ENCODE data around the gene LAP3.

Gene LAP3

GRCh38 chr4:17624821-17625220 is 47.8 kb downstream of the LAP3 start:
- Mint-ChIP-seq H3K4me1 (peaks cover 27% of the 10 kb centered on the region), H3K4me3 (no peak overlapping the region), H3K9me3 (no peaks in the 10 kb centered on the region), H3K27me3 (no peaks in the 10 kb centered on the region), H3K36me3 (peaks cover 72% of the 10 kb centered on the region), H3K27ac (no peak overlapping the region)
- ATAC-seq, result no peak

DNA sequence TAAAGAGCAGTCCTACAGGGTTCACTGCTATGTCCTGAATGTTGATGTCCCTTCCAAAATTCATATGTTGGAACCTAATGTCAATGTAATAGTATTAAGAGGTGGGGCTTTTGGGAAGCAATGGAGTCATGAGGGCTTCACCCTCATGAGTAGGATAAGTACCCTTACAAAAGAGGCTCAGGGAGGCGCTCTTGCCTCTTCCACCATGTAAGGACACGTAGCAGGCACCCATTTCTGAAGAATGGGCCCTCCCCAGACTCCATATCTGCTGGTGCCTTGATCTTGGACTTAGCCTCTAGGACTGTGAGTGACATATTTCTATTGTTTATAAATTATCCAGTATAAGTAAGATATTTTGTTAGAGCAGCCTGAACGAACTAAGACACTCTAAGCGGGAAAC is 53.2 kb downstream of the LAP3 start:
- no peaks in the 10 kb centered on the region for H3K9me3 Mint-ChIP-seq
- H3K36me3 Mint-ChIP-seq, result peaks cover 52% of the 10 kb centered on the region
- H3K27me3 Mint-ChIP-seq, result no peaks in the 10 kb centered on the region
- no peak overlapping the region for H3K4me3 Mint-ChIP-seq
- ATAC-seq, result no peak
- peaks cover 15% of the 10 kb centered on the region for H3K4me1 Mint-ChIP-seq
- no peak overlapping the region for H3K27ac Mint-ChIP-seq

DNA sequence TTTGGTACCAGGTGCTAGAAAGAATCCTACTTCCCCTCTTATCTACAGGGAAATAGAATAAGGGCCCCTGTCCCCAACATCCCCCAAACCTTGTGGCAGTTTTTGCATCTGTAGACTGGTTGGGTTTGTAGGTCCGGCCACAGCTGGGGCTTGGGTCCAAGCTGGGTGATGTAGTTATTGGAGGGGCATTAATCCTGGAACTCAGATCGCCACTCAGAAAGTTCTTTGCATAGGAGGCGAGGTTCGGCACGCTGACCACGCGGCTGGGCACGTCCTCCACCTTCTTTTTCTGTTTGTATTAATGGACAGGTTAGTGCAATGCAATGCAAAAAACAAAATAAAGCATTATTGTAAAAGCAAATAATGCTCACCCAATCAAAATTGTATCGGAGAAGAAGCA is 56.6 kb downstream of the LAP3 start:
- no peaks in the 10 kb centered on the region for H3K27me3 Mint-ChIP-seq
- H3K27ac Mint-ChIP-seq, result no peak overlapping the region
- no peaks in the 10 kb centered on the region for H3K9me3 Mint-ChIP-seq
- no peak for ATAC-seq
- H3K4me1 Mint-ChIP-seq, result peaks cover 21% of the 10 kb centered on the region
- no peak overlapping the region for H3K4me3 Mint-ChIP-seq
- peaks cover 25% of the 10 kb centered on the region for H3K36me3 Mint-ChIP-seq

DNA sequence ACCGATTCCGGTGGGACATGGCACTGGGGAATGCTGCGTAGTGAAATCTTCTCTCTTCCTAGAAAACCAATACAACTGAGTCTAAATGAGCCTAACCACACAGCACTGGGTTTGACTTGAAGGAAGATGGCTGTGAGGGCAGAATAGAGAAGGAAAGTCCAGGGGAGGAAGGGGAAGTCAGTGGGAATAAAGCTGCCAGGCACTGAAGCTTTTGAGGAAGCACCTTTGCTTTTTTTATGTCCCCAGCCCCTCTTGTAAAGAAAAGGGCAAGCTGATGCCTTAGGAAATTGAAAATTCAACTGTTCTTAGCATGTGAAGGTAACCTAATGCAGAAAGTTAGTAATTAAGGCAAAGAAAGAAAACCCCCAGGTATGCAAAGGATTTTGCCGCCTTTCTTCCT is 58.1 kb downstream of the LAP3 start:
- no peak for ATAC-seq
- H3K9me3 Mint-ChIP-seq, result no peaks in the 10 kb centered on the region
- no peak overlapping the region for H3K27ac Mint-ChIP-seq
- H3K4me1 Mint-ChIP-seq, result peaks cover 8% of the 10 kb centered on the region
- H3K27me3 Mint-ChIP-seq, result no peaks in the 10 kb centered on the region
- no peak overlapping the region for H3K4me3 Mint-ChIP-seq
- peaks cover 13% of the 10 kb centered on the region for H3K36me3 Mint-ChIP-seq

DNA sequence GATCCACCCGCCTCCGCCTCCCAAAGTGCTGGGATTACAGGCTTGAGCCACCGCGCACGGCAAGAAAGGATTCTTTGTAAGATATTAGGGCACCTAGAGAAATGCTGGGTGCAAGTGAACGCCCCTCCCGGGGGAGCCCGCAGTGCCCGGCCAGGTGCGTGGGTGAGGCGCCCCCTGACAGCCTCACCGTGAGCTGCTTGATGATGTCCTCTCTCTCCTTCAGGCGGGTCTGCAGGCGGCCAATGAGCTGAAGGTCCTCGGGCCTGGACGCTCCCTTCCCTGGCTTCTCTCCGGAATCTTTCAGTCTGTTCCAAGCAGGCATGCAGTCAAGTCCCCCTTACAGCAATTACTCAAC is 59.3 kb downstream of the LAP3 start:
- Mint-ChIP-seq H3K4me3 (no peak overlapping the region), H3K4me1 (peaks cover 8% of the 10 kb centered on the region), H3K27ac (no peak overlapping the region), H3K36me3 (peaks cover 8% of the 10 kb centered on the region), H3K27me3 (no peaks in the 10 kb centered on the region), H3K9me3 (no peaks in the 10 kb centered on the region)
- ATAC-seq, result no peak

DNA sequence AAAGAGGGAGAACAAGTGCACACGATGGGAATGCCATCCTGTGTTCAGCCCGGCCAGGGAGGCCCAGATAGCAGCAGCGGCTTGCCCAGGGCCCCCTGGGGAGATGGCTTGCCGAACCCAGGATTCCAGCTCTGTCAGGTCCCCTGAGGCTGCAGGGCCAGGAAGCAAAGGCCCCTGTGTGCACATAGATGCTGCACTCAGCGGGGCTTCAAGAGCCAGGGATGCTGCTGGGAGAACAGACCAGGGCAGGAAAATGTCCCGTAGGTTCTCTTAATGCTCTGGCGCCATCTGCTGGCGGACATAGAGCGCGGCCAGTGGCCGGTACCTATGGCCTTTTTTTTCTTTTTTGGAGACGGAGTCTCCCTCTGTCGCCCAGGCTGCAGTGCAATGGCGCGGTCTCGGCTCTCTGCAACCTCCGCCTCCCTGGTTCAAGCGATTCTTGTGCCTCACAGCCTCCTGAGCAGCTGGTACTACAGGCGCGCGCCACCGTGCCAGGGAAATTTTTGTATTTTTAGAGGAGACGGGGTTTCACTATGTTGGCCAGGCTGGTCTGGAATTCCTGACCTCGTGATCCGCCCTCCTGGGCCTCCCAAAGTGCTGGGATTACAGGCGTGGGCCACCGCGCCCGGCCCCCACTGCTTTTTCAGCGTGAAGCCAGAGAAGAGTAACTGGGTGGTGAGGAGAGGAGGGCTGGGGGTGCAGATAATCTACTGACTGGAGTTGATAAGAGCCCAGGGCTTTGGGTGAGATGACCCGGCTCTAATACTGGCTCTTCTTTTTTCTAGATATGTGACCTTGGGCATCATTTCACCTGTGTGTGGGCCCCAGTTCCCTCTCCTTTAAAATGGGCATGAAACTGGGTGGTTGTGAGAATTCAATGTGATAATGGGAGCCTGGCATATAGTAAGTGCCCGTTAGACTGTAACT is 60.0 kb downstream of the LAP3 start:
- H3K4me3 Mint-ChIP-seq, result no peak overlapping the region
- peaks cover 8% of the 10 kb centered on the region for H3K4me1 Mint-ChIP-seq
- no peaks in the 10 kb centered on the region for H3K9me3 Mint-ChIP-seq
- peak; percentile 85 for ATAC-seq
- no peaks in the 10 kb centered on the region for H3K27me3 Mint-ChIP-seq
- peaks cover 8% of the 10 kb centered on the region for H3K36me3 Mint-ChIP-seq
- no peak overlapping the region for H3K27ac Mint-ChIP-seq

DNA sequence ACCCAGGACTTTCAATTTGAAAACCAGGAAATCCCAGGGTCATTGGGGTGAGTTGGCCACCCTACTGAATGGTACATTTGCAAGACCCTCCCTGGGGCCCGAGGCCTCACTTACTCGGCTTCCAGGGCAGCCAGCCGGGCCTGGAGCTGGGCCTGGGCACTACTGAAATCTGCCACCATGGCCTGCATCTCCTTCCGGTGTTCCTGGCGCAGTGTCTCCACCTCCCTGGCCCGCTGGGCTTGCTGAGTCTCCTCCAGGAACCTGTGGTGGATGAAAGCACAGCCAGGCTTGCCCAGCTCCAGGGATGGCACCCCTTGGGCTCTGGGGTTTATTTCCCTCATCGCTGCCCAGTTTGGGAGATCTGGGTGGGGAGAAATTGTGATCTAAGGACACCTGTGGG is 62.1 kb downstream of the LAP3 start:
- no peak overlapping the region for H3K27ac Mint-ChIP-seq
- ATAC-seq, result no peak
- H3K9me3 Mint-ChIP-seq, result no peaks in the 10 kb centered on the region
- H3K4me1 Mint-ChIP-seq, result peaks cover 8% of the 10 kb centered on the region
- peaks cover 15% of the 10 kb centered on the region for H3K36me3 Mint-ChIP-seq
- H3K27me3 Mint-ChIP-seq, result no peaks in the 10 kb centered on the region
- H3K4me3 Mint-ChIP-seq, result no peak overlapping the region

GRCh38 chr4:17642398-17642783 is 65.4 kb downstream of the LAP3 start:
- no peak for ATAC-seq

DNA sequence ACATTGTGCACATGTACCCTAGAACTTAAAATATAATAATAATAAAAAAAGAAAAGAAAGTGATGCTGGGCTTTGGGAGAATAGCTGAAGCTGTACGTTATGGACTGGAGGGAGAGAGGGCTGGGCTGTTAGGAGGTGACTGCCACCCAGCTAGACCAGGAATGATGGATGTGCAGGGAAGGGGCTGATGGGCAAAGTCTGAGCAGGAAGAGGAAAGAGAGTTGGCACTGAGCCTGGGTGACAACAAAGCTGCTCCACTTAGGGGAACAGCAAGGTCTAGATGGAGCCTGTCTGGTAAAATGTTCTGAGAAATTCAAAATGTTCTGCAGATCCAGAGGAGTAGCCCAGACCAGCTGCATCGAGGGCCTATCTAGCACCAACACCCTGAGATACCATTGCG is 69.7 kb downstream of the LAP3 start:
- Mint-ChIP-seq H3K4me1 (no peaks in the 10 kb centered on the region), H3K36me3 (peaks cover 7% of the 10 kb centered on the region), H3K9me3 (peaks cover 3% of the 10 kb centered on the region), H3K27me3 (peaks cover 15% of the 10 kb centered on the region), H3K4me3 (no peak overlapping the region), H3K27ac (no peak overlapping the region)
- ATAC-seq, result no peak

More at GRCh38 chr4:17642398-17642783, 65.4 kb downstream of the LAP3 start:
- Mint-ChIP-seq H3K27me3 (no peaks in the 10 kb centered on the region), H3K36me3 (peaks cover 7% of the 10 kb centered on the region), H3K4me3 (no peak overlapping the region), H3K9me3 (no peaks in the 10 kb centered on the region), H3K27ac (no peak overlapping the region), H3K4me1 (no peaks in the 10 kb centered on the region)

GRCh38 chr4:17647176-17647806 is 70.3 kb downstream of the LAP3 start:
- Mint-ChIP-seq H3K4me1 (no peaks in the 10 kb centered on the region), H3K36me3 (peaks cover 6% of the 10 kb centered on the region), H3K4me3 (no peak overlapping the region), H3K27ac (no peak overlapping the region), H3K9me3 (peaks cover 3% of the 10 kb centered on the region), H3K27me3 (peaks cover 15% of the 10 kb centered on the region)
- no peak for ATAC-seq

GRCh38 chr4:17647927-17648326 is 70.9 kb downstream of the LAP3 start:
- ATAC-seq, result no peak
- Mint-ChIP-seq H3K4me1 (no peaks in the 10 kb centered on the region), H3K4me3 (no peak overlapping the region), H3K27me3 (peaks cover 15% of the 10 kb centered on the region), H3K27ac (no peak overlapping the region), H3K9me3 (peaks cover 3% of the 10 kb centered on the region), H3K36me3 (no peaks in the 10 kb centered on the region)

GRCh38 chr4:17650406-17650805 is 73.4 kb downstream of the LAP3 start:
- H3K4me1 Mint-ChIP-seq, result peaks cover under 1% of the 10 kb centered on the region
- no peak overlapping the region for H3K4me3 Mint-ChIP-seq
- peaks cover 3% of the 10 kb centered on the region for H3K9me3 Mint-ChIP-seq
- H3K27ac Mint-ChIP-seq, result no peak overlapping the region
- no peak for ATAC-seq
- H3K27me3 Mint-ChIP-seq, result peaks cover 37% of the 10 kb centered on the region
- no peaks in the 10 kb centered on the region for H3K36me3 Mint-ChIP-seq

GRCh38 chr4:17654701-17655100 is 77.7 kb downstream of the LAP3 start:
- Mint-ChIP-seq H3K36me3 (no peaks in the 10 kb centered on the region), H3K4me3 (no peak overlapping the region), H3K27me3 (peaks cover 74% of the 10 kb centered on the region), H3K9me3 (peaks cover 3% of the 10 kb centered on the region), H3K27ac (no peak overlapping the region), H3K4me1 (peaks cover 6% of the 10 kb centered on the region)
- no peak for ATAC-seq

- Mint-ChIP-seq H3K4me1 (peaks cover 6% of the 10 kb centered on the region), H3K36me3 (no peaks in the 10 kb centered on the region), H3K9me3 (no peaks in the 10 kb centered on the region), H3K4me3 (no peak overlapping the region), H3K27me3 (peaks cover 83% of the 10 kb centered on the region), H3K27ac (no peak overlapping the region)
- ATAC-seq, result no peak
Observed at GRCh38 chr4:17657090-17657489, 80.1 kb downstream of the LAP3 start.

All from stimulated activated memory B cell treated with anti-CD40 and anti-IgM and Interleukin-4, amounts not matched to agents 10 μg/mL and 1 μg/mL and 100 μg/mL, for 72 hours (primary cell).